Tibial nerve (tissue), 4 donors: ENCODE data around the gene SLC9A9. TPM values are rescaled to one million over a fixed set of nuclear protein-coding genes. Genes with fewer than 3 reads are reported as not detected.

Experiments
- DNase-seq, 2 donors: peaks; one replicate each; pipeline ENCODE4 v3.0.0-alpha.2; 2019; ENCODE audit warnings: low spot score in 2 of 2
- H3K27ac ChIP-seq, 4 donors: fragments of 200-600 bp; sonication (generic) in 3 of 4; one replicate each; pipeline ENCODE4 v1.5.1; 2017 to 2019; ENCODE audit warnings: mild to moderate bottlenecking in 1 of 4
- H3K27me3 ChIP-seq, 2 donors: fragments of 200-600 bp; sonication (generic) in 1 of 2; one replicate each; pipeline versions ENCODE4 v1.5.1 to v1.6.0; 2017 to 2019
- H3K36me3 ChIP-seq, 3 donors: fragments of 200-600 bp; sonication (generic); one replicate each; pipeline ENCODE4 v1.5.1; 2018 to 2019
- H3K4me1 ChIP-seq, 4 donors: fragments of 200-600 bp; sonication (generic) in 3 of 4; one replicate each; pipeline ENCODE4 v1.5.1; 2017 to 2019
- H3K4me3 ChIP-seq, 4 donors: fragments of 200-600 bp; sonication (generic) in 3 of 4; one replicate each; pipeline ENCODE4 v1.5.1; 2017 to 2019; ENCODE audit warnings: mild to moderate bottlenecking in 1 of 4, moderate library complexity in 1 of 4
- H3K9me3 ChIP-seq, 4 donors: fragments of 200-600 bp; sonication (generic) in 3 of 4; one replicate each; pipeline ENCODE4 v1.5.1; 2017 to 2019
- CTCF ChIP-seq, 5 experiments: fragments of 200-600 bp in 3 of 5; fragments of 450-650 bp in 2 of 5; sonication (generic) in 3 of 5; IDR thresholded peaks; one replicate each; pipeline ENCODE4 v1.5.1; 2016 to 2019; ENCODE audit warnings: antibody characterized with exemption in 5 of 5, mild to moderate bottlenecking in 3 of 5, moderate library complexity in 2 of 5
- EP300 ChIP-seq, 2 donors: sonication (generic); formaldehyde crosslinking; IDR thresholded peaks; one replicate each; pipeline ENCODE4 v1.6.1; 2017; ENCODE audit warnings: antibody characterized with exemption in 2 of 2, mild to moderate bottlenecking in 1 of 2
- POLR2A ChIP-seq, 2 donors: fragments of 450-650 bp; IDR thresholded peaks; one replicate each; pipeline ENCODE4 v1.6.1; 2017; ENCODE audit warnings: antibody characterized with exemption in 2 of 2, mild to moderate bottlenecking in 2 of 2, moderate library complexity in 2 of 2
- WGBS, 2 donors: methylation state at CpG; one replicate each; pipeline ENCODE4 v1.1.5; 2018; 5-methylcytosine and 5-hydroxymethylcytosine counted together
- total RNA-seq, 4 donors: library from RNA; depleted of rRNA; stranded (reverse); fragments of >200 nt; gene quantifications; one replicate each; pipeline ENCODE4 v1.1.0, GENCODE V29; 2016

Gene SLC9A9
- total RNA-seq, 4 donors from 2014 or later, result 7.6 to 11.1 (median 9.2) TPM

GRCh38 chr3:143363949-143364348 lies 484.3 kb downstream of the SLC9A9 start:
- no peak for DNase-seq
- Histone ChIP-seq H3K27me3 (no peaks in the 10 kb centered on the region), H3K4me1 (peaks cover 0 to 5% (median 0%) of the 10 kb centered on the region in 4 donors), H3K4me3 (no peak overlapping the region), H3K27ac (no peak overlapping the region), H3K9me3 (no peaks in the 10 kb centered on the region), H3K36me3 (no peaks in the 10 kb centered on the region)
- WGBS, 2 donors, result 93 to 96% methylated on average over 1 of the region's 1 CpG
- TF ChIP-seq EP300 (IDR thresholded peaks at IDR 0.05), result no peak
- no peak for TF ChIP-seq CTCF (IDR thresholded peaks at IDR 0.05)
- no peak for TF ChIP-seq POLR2A (IDR thresholded peaks at IDR 0.05)

GRCh38 chr3:143363276-143363675 lies 485.0 kb downstream of the SLC9A9 start:
- H3K4me1 ChIP-seq, result peaks cover 0 to 10% (median 0%) of the 10 kb centered on the region in 4 donors
- no peaks in the 10 kb centered on the region for H3K36me3 ChIP-seq
- no peaks in the 10 kb centered on the region for H3K27me3 ChIP-seq
- no peak overlapping the region for H3K4me3 ChIP-seq
- TF ChIP-seq EP300 (IDR thresholded peaks at IDR 0.05) (no peak), CTCF (IDR thresholded peaks at IDR 0.05) (no peak), POLR2A (IDR thresholded peaks at IDR 0.05) (no peak)
- WGBS, 2 donors, result 40 to 52% methylated on average over 3 of the region's 3 CpGs
- no peaks in the 10 kb centered on the region for H3K9me3 ChIP-seq
- no peak for DNase-seq
- H3K27ac ChIP-seq, result no peak overlapping the region

- Histone ChIP-seq H3K27me3 (no peaks in the 10 kb centered on the region), H3K36me3 (no peaks in the 10 kb centered on the region), H3K27ac (no peak overlapping the region), H3K9me3 (no peaks in the 10 kb centered on the region), H3K4me3 (no peak overlapping the region), H3K4me1 (peaks cover 0 to 10% (median 0%) of the 10 kb centered on the region in 4 donors)
- TF ChIP-seq POLR2A (IDR thresholded peaks at IDR 0.05) (no peak), CTCF (IDR thresholded peaks at IDR 0.05) (no peak), EP300 (IDR thresholded peaks at IDR 0.05) (no peak)
- no peak for DNase-seq
- WGBS, 2 donors, result 54 to 62% methylated on average over 2 of the region's 2 CpGs
Observed at GRCh38 chr3:143362115-143362991, 485.9 kb downstream of the SLC9A9 start.

DNA sequence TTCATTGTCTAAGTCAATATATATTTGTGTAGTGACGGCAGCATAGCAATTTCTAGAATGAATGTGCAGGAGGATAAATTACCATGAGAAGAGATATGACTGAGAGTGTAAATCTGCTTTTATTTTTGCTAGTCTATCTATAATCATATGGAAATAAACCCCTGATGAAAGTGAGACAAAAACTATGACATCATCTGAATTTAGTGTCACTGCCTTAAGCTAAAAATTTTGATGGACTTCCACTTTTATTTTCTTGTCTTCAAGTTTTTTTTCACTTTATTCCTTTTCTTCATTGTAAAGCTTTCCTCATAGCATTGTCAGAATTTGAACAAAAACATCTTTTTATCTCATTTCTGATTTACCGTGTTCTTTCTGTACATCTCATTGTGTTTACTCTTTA lies 486.7 kb downstream of the SLC9A9 start:
- WGBS, 2 donors, result 66 to 74% methylated on average over 2 of the region's 2 CpGs
- Histone ChIP-seq H3K4me1 (peaks cover 0 to 10% (median 0%) of the 10 kb centered on the region in 4 donors), H3K27ac (no peak overlapping the region), H3K27me3 (no peaks in the 10 kb centered on the region), H3K36me3 (no peaks in the 10 kb centered on the region), H3K4me3 (no peak overlapping the region), H3K9me3 (no peaks in the 10 kb centered on the region)
- TF ChIP-seq CTCF (IDR thresholded peaks at IDR 0.05) (no peak), EP300 (IDR thresholded peaks at IDR 0.05) (no peak), POLR2A (IDR thresholded peaks at IDR 0.05) (no peak)
- DNase-seq, result no peak

DNA sequence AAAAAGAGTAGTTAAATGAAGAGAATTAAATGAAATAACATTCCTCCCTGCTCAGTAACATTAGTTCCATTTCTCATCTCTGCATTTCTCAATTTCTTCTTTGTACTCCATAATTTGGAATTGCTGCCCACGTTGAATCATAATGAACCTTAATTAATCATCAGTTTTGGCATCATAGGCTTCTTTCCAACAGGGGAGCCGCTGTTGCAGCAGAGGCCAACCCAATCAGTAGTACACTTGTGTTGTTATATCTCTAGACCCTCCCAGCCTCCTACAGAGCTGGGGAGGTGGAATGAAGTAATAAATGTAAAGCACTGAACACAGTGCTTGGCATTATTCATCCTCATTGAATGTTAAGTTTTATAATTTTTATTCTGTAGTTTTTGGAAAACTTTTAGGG lies 488.0 kb downstream of the SLC9A9 start:
- peaks cover 0 to 10% (median 0%) of the 10 kb centered on the region in 4 donors for H3K4me1 ChIP-seq
- WGBS, 2 donors, result 49 to 57% methylated on average over 2 of the region's 2 CpGs
- H3K9me3 ChIP-seq, result no peaks in the 10 kb centered on the region
- H3K36me3 ChIP-seq, result no peaks in the 10 kb centered on the region
- H3K27me3 ChIP-seq, result no peaks in the 10 kb centered on the region
- DNase-seq, result no peak
- H3K27ac ChIP-seq, result no peak overlapping the region
- H3K4me3 ChIP-seq, result no peak overlapping the region
- no peak for TF ChIP-seq CTCF (IDR thresholded peaks at IDR 0.05)
- TF ChIP-seq POLR2A (IDR thresholded peaks at IDR 0.05), result no peak
- no peak for TF ChIP-seq EP300 (IDR thresholded peaks at IDR 0.05)
